GM18870 (cell line): ENCODE data around the gene GNG7.
"Not testable (repeated sequence)": the region's sequence is repeated elsewhere in the genome, so short reads cannot be mapped to it uniquely, and the experiment has no call there.

Experiments
- ATAC-seq: cut with Tn5 transposase; IDR thresholded peaks from one replicate; pipeline ENCODE4 v1.9.1; 2021; ENCODE audit warnings: moderate library complexity; ENCODE audit not compliant: unreplicated experiment

GNG7 gene

GRCh38 chr19:2714102-2714501 lies 11.6 kb upstream of the GNG7 start:
- not testable (repeated sequence) for ATAC-seq

GRCh38 chr19:2713170-2713569 lies 10.7 kb upstream of the GNG7 start:
- not testable (repeated sequence) for ATAC-seq

- no peak for ATAC-seq
Observed at GRCh38 chr19:2711875-2712205, 9.3 kb upstream of the GNG7 start.

- no peak for ATAC-seq
Observed at GRCh38 chr19:2711172-2711874, 8.8 kb upstream of the GNG7 start.

GRCh38 chr19:2706251-2706650 lies 3.8 kb upstream of the GNG7 start:
- no peak for ATAC-seq

- no peak for ATAC-seq
Observed at GRCh38 chr19:2703691-2704216, 1.3 kb upstream of the GNG7 start.

GRCh38 chr19:2703077-2703437 lies 563 bp upstream of the GNG7 start:
- no peak for ATAC-seq

- no peak for ATAC-seq
Observed at GRCh38 chr19:2701361-2702169, 929 bp downstream of the GNG7 start.

GRCh38 chr19:2700660-2701360 lies 1.7 kb downstream of the GNG7 start:
- ATAC-seq = no peak

- no peak for ATAC-seq
Observed at GRCh38 chr19:2699413-2700140, 2.9 kb downstream of the GNG7 start.

- ATAC-seq = no peak
Observed at GRCh38 chr19:2694196-2694595, 8.3 kb downstream of the GNG7 start.

GRCh38 chr19:2693492-2694160 lies 8.9 kb downstream of the GNG7 start:
- ATAC-seq = no peak

- ATAC-seq = no peak
Observed at GRCh38 chr19:2691951-2692350, 10.5 kb downstream of the GNG7 start.

GRCh38 chr19:2690856-2691255 lies 11.6 kb downstream of the GNG7 start:
- ATAC-seq = no peak

GRCh38 chr19:2686360-2686759 lies 16.1 kb downstream of the GNG7 start:
- ATAC-seq = no peak

GRCh38 chr19:2685204-2685704 lies 17.2 kb downstream of the GNG7 start:
- no peak for ATAC-seq

- ATAC-seq = no peak
Observed at GRCh38 chr19:2683430-2684003, 19.0 kb downstream of the GNG7 start.

- ATAC-seq = no peak
Observed at GRCh38 chr19:2680808-2681207, 21.7 kb downstream of the GNG7 start.

GRCh38 chr19:2679439-2679838 lies 23.1 kb downstream of the GNG7 start:
- no peak for ATAC-seq

- not testable (repeated sequence) for ATAC-seq
Observed at GRCh38 chr19:2678948-2679347, 23.5 kb downstream of the GNG7 start.
